OCI-LY3 (cell line): ENCODE results near the gene DDX10.

Experiments used
- CTCF ChIP-seq: fragments of 200-600, 300-600 bp; sonication (generic); IDR thresholded peaks from 2 replicates; pipeline ENCODE4 v1.5.1; 2014; ENCODE audit warnings: antibody characterized with exemption, low read length, low read depth
- EZH2phosphoT487 ChIP-seq: fragments of 200-600 bp; shearing (Covaris generic); IDR thresholded peaks from 2 replicates; pipeline ENCODE4 v1.6.1; 2018; ENCODE audit warnings: antibody characterized with exemption, mixed run types, low read depth

GRCh38 chr11:108890482-108891105 lies 225.7 kb downstream of the DDX10 start:
- TF ChIP-seq CTCF (no peak), EZH2phosphoT487 (no peak)
